Measurements from ENCODE around the gene CLEC19A.

GRCh38 chr16:19278403-19278802 lies 7.1 kb upstream of the CLEC19A start:
- no peak for TF ChIP-seq FOXK2 (IDR thresholded peaks at IDR 0.05)
- TF ChIP-seq PKNOX1 (IDR thresholded peaks at IDR 0.05): no peak
- no peak for TF ChIP-seq ELF4 (IDR thresholded peaks at IDR 0.05)
- no peak for TF ChIP-seq SUZ12 (IDR thresholded peaks at IDR 0.05)
- TF ChIP-seq BHLHE40 (IDR thresholded peaks at IDR 0.05; ENCODE audit: borderline replicate concordance): no peak
- TF ChIP-seq SP1 (IDR thresholded peaks at IDR 0.05): no peak
- no peak for TF ChIP-seq CTBP1 (IDR thresholded peaks at IDR 0.05; ENCODE audit: borderline replicate concordance)
- TF ChIP-seq HDGF (IDR thresholded peaks at IDR 0.05; ENCODE audit: borderline replicate concordance): no peak
- TF ChIP-seq NFRKB (IDR thresholded peaks at IDR 0.05): no peak
- no peak for TF ChIP-seq L3MBTL2 (conservative IDR thresholded peaks at IDR 0.05)
- TF ChIP-seq ARNT (IDR thresholded peaks at IDR 0.05): no peak
- TF ChIP-seq LEF1 (IDR thresholded peaks at IDR 0.05; ENCODE audit: borderline replicate concordance): no peak
- no peak for TF ChIP-seq FOXM1 (IDR thresholded peaks at IDR 0.05; ENCODE audit: borderline replicate concordance)
- TF ChIP-seq ZNF384 (IDR thresholded peaks at IDR 0.05): no peak

Measured in HEK293T (cell line).